Stimulated activated CD8-positive, alpha-beta memory T cell treated with anti-CD3 and anti-CD28 coated beads, Interleukin-4, amount 100 ng/mL, for 1 hour (primary cell): ENCODE measurements around the gene APOL4.
A peak's percentile ranks its signal among the peaks of the same experiment; 100 is the strongest.
"Not testable (repeated sequence)": the region's sequence is repeated elsewhere in the genome, so short reads cannot be mapped to it uniquely, and the experiment has no call there.

Experiments
- DNase-seq, 2 donors: peaks; one replicate each; pipeline ENCODE4 v3.0.0-alpha.2; 2020; ENCODE audit warnings: low read depth in 2 of 2, low spot score in 1 of 2

The APOL4 gene, protein sequence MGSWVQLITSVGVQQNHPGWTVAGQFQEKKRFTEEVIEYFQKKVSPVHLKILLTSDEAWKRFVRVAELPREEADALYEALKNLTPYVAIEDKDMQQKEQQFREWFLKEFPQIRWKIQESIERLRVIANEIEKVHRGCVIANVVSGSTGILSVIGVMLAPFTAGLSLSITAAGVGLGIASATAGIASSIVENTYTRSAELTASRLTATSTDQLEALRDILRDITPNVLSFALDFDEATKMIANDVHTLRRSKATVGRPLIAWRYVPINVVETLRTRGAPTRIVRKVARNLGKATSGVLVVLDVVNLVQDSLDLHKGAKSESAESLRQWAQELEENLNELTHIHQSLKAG

DNA sequence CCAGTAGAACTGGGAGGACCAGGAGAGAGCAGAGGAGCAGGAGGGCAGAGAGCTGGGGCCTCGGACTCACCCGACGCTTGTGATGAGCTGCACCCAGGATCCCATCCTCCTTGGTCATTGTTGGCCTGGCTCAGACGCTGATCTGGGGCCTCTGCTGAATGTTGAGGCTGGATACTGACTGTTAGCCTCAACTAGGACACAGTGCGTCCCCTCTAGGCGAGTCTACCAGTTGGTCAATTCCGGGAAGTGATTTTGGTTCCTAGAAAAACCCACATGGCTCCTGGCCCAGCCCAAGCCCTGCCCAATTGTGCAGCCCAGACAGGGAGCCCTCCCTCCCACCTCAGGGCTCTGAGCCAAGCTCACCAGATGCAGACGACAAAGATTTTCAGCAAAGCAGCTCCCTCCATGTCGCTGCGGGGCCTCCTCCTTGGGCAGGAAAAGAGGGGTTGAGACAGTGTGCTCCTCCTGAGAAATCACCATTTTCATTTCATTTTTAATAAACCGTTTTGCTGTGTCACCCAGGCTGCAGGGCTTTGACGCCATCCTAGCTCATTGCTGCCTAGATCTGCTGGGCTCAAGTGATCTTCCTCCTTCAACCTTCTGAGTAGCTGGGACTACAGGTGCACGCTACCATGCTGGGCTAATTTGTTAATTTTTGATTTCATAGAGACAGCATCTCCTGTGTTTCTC is at the start of gene APOL4:
APOL4 (minus strand) TSS at position 180 of the 690 bp plus-strand sequence; CDS start at position 105, 75 bp downstream.
- DNase-seq: no peak

DNA sequence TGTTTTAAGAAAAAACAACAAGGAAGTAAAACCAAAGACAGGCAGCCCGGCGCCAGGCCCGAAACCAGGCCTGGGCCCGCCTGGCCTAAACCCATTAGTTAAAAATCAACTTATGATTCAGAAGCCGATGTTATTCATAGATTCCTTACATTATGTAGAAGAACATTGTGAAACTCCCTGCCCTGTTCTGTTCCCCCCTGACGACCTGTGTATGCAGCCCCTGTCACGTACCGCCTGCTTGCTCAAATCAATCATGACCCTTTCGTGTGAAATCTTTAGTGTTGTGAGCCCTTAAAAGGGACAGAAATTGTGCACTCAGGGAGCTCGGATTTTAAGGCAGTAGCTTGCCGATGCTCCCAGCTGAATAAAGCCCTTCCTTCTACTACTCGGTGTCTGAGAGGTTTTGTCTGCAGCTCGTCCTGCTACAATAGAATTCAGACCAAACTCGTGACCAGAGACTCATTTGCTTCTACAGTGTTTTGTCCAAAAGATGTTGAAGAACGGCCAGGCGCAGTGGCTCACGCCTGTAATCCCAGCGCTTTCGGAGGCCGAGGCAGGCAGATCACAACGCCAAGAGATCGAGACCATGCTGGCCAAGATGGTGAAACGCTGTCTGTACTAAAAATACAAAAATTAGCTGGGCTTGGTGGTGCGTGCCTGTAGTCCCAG is 48.8 kb upstream of the APOL4 start:
- DNase-seq: not testable (repeated sequence)

DNA sequence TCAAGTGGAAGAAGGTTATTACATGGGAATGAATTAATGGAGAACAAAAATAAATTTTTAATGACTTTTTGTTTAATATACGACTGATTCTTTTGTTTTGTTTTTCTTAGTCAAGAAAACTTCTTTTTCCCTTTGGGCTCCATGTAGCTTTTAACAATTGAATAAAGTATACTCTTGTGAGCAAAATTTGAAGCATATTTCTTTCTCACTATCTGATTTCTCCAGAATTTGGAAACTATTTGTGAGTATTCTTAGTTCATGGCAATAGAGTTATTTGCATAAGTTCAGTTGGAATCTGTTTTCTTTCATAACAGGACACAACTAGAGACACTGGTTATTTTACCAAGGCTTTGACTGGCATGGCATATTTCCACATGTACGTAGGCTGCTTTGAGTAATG is 47.6 kb upstream of the APOL4 start:
- no peak for DNase-seq

DNA sequence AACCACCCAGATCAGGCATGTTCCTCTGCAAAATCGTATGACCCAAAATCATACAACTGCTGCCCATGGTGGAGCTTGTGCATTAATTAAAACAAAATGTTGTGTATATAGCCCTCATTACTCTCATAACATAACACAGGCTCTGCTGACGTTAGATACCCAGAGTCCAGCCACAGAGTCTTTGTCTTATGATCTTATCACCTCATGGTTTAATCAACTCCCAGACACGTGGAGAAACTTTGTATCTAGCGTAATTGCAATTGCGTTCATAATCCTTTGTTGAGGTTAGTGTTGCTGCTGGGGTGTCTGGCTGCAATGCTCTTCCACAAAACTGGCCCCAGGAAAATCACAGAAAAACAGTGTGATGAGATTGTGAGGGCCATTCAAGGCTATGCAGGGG is 46.3 kb upstream of the APOL4 start:
- no peak for DNase-seq

DNA sequence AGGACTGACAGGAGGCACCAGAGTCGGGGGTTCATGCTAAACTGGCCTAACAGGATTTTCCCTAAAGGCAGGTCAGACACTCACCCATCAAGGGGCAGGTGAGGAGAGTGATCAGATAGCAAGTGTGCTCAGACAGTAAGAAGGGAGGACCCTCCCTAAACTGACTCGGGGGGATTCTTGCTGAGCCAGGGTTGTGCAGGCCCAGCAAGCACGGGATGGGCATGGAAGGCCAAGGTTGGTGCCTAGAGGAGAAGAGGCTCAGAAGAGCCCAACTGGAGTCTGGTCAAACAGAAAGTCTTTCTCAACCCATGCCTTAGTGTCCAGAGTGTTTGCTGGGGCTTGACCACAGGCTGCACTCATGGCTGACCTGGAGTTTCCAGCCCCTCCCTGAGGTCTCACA is 45.1 kb upstream of the APOL4 start:
- no peak for DNase-seq

DNA sequence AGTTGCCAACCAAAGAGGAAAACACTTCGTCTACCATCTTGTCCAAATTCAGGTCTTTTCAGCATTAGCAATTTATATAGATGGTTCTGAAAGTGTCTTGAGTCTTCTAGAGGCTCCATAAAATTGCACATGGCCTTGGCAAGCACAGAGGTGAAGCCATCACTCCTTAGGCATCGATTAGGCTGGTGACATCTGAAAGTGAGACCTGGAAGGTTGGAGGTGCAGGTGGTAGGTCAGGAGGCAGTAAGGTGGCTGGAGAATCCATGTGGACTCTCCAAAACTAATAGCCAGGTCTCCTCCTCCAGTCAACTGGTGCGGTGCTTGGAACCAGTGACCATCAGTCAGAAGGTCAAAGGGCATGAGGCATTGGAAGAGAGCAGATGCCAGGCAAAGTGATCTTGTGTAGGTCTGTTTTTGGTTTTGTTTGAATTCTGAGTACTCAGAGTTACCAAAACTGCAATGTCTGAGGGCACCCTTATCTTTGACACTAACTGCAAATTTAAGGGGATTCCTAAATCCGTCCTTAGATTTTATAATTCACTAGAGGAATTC is 44.3 kb upstream of the APOL4 start:
- no peak for DNase-seq

DNA sequence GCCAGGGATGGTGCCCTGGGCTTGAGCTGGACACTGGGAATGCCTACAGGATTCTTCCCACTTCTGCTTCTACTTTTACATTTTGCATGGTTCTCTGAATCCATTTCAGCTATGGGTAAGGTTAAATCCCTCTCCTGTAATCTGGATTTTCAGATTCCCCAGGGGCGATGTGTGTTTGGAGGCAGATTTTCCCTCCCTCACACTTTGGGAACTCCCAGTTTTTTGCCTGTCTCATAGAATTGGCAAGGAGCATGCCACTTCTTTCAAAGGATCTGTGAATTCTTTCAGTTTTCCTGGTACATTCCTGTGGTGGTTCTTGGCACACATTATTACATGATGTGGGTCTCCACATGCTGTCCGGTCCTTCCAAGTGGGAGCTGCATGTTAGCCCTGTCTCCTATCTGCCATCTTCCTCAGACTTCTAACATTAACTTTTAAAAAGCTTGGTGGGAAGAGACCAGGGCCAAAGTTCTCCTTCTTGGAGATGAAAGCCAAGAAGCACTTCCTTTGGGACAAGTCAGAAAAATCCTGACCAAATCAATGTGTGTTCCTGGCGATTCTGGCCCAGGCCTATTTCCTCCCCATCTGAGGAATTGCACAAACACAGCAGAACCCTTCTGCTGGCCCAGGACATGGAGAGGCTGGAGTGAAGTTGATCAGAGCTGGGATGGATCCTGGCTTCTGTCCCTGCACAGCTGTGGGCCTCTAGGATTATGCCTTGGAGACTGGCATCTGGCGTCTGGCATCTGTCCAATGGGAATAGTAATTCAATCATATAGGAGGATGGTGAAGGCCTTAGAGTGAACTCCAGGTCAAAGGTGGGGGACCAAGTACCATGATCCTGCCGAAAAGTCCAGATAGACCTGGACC is 43.1 kb upstream of the APOL4 start:
- no peak for DNase-seq

DNA sequence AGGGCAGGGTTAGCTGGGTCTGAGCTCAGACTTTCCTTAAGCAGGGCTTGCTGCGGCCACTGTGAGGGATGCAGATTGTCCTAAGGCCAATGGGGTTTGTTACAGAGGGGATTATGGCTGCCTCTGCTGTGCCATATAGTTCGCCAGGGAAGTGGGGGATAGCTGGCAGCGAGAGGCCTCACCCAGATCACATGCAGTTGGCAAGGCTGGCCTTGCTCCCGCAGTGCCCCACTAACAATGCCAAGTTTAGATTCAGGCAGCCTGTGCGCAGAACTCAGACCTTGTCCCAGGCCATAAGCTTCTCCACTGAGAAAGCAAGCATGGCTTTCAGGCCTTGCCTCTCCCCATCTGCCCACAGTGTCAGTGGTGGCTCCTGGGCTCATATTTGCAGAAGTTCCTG is 42.4 kb upstream of the APOL4 start:
- no peak for DNase-seq

DNA sequence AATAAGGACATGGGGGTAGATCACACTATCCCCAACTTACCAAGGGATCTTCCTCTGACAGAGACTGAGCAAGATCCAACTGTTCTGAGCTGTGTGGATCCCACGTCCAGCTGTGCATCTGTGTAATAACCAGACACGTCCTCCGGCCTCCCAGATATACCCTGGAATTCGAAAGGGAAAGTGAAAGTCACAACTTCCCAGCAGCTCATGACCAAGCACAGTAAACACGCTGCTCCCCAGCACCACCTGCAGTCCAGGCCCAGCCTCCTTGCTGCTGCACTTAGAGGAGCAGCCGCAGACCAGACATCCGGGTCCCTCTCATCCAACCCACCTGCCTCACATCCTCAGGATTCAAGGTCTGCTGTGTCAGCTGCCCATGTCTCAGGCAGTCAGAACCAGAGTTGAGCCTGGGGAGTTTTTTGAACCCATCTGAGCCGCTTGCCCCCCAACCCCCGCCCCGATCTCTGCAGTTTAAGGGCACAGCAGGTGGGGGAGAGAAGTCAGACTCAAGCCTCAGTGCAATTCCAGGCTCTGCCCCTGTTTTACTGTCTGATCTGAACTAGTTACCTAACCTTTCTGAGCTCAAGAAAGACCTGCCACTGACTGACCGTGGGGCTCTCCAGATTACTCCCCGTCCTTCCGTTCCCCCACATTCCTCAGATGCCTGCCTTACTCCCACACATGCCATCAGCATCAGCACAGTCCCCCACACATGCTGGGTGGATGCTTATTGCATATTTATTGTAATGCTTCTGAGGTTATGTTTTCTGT is 38.0 kb upstream of the APOL4 start, which contains the start of gene APOL2:
APOL2 (minus strand) TSS at position 127 of the 771 bp plus-strand sequence. CDS start 6,365 bp downstream, outside the sequence.
- DNase-seq: peak; percentile 58 to 71

DNA sequence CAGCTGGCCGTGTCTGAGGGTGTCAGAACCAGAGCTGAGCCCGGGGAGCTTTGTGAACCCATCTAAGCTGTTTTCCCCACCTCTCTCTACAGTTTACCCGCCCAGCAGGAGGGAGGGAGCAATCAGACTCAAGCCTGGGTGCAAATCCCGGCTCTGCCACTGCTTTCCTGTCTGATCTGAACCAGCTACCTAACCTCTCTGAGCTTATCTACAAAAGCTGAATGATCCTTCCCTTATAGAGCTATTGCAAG is 37.5 kb upstream of the APOL4 start:
- DNase-seq: no peak

DNA sequence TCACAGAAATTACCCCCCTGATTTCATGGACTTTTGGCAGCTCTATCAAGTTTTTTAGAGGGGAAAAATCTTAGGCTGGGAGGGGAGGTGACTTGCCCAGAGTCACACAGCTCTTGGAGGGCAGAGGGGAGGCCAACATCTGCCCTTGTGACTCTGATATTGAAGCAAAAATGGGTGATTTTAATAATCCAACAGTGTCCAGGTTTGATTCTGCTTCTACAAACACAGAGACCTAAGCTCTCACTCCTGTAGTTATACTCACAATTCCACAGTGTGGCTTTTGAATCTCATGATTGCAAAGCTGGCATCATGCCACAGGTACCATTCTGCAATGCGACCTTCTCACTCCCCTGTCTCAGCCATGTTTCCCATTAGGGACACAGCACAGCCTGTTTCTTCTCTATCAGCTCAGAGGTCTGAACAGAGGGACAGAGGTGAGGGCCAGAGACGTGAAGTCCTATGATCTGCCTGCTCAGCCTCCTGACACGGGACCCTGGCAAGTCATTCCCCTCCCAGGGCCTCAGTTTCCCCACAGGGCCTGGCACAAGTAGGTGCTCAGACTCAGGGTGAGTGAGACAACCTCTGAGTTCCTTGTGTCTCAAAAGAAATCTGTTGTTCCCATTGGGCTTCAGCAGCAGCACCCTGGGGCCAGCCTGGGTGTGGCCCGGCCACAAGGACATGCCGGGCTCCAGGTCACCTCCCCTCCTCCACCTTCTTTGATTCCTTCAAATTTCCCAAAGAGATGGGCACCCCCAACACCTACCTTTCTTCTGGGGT is 37.0 kb upstream of the APOL4 start:
- no peak for DNase-seq

DNA sequence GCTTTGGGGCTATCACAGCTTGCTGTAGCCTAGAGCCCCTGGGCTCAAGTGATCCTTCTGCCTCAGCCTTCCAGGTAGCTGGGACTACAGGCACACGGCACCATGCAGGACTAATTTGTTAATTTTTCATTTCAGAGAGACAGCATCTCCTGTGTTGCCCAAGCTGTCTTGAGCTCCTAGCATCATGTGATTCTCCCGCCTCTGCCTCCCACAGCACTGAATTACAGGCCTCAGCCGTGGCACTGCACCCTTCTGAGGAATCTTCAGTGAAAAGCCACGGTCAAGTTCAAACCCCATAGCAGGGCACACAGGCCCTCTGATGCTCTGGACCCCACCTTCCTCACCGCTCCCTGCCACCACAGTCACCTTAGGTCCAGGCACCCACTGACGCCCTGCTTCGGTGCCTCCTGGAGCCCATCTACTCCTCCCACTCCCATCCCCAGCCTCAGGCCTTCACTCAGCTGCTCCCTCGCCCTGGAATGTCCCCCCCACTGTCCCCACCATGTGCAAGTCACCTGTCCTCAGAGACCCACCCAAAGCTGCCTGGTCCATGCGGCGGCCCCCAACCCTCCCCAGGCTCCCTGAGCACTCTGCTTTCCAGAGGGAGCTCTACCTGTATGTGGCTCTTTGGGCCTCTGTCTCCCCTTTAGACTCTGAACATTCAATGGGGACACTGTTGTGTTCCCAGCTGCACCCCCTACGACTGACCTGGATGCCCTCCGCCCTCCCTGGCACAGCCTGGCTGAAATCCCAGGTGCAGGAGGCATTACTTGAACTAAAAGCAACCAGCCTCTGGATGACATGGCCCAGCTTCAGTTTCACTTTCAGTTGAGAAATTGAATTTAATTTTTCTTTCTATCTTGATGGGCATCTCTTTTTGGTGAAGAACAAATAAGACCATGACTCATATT is 36.1 kb upstream of the APOL4 start:
- no peak for DNase-seq

DNA sequence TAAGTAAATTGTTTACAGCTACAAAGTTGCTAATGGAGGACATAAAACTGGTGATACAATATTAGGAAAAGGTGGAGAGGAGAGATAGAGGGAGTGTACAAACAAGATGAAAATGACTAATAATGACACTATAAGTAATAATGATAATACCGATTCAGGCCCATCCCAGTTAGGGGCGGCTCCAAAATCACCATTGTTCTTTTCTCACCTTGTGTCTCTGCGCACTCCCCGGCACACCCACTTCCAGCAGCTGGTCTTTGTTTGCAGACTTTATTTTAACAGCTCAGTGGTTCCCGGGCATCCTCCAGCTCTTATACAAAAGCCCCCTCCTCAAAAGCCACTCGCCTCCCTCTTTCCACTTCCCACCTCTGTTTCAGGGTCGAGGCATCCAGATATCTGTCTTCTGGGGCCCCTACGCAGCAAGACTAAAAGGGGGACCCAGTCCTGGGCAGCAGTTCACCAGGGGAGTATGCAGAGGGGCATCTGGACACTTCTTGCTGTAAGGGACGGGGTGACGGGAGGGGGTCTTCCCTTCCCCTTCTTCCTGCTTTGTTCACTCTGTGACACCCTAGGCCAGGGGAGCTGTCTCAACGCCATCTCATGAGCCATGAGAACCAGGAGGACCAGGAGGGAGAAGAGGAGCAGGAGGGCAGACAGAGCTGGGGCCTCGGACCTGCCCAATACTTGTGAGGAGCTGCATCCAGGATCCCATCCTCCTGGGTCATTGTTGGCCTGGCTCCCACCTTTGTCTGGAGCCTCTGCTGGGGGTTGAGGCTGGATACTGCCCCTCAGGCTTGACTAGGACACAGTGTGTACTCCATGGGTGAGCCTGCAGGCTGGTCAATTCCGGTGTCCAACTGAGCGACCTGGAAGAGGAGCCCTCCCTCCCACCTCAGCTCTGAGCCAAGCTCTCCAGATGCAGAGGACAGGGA is 35.0 kb upstream of the APOL4 start:
- DNase-seq: no peak

DNA sequence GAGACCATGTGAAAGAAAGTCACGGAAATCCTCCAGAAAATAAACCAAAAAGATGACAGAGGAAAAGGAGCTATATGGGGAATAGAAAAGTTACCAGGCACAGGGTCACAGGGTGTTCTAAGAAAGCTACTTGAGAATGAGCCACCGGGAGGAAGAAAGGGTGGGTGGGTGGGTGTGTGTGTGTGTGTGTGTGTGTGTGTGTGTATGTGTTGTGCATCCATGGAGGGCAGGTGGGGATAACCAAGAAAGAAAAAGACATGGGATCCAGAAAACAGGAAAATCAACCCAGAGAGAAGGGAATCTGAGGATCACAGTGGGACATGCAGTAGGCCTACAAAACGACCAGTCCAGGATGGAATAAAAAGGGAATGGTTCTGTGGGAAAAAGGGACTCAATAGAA is 34.0 kb upstream of the APOL4 start:
- DNase-seq: no peak

DNA sequence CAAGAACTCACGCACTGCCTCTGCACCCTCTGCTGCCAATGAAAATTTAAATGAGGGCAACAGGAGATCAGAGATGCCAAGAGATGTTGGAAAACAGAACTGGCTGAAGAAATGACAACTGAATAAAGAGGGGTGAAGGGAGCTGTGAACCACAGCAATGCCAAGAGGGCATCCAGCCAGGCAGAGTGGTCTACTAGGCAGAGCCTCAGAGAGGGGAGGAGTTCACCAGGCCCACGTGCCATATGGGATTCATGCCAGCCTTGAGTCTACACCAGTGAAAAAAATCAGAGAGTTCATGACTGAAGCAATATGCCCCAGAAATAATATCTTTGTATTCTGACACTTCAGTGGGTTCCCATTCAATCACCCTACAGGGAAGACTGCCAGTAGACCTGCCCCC is 33.3 kb upstream of the APOL4 start:
- DNase-seq: no peak

DNA sequence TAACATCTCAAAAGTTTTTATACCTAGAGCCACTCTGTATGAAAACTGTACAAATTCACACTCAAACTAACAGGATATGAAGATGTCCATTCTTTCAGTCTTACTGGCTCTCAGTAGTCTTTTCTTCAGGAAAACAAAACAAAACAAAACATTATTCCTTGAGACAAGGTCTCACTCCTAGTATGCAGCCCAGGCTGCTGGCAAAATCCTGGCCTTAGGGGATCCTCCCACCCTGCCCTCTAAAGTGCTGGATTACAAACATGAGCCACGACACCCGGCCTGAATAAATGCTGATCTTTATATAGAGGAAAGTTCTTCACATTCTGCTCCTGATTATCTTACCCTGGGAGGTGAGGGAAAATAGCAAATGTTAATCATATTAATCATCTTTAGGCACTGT is 32.6 kb upstream of the APOL4 start:
- DNase-seq: no peak

DNA sequence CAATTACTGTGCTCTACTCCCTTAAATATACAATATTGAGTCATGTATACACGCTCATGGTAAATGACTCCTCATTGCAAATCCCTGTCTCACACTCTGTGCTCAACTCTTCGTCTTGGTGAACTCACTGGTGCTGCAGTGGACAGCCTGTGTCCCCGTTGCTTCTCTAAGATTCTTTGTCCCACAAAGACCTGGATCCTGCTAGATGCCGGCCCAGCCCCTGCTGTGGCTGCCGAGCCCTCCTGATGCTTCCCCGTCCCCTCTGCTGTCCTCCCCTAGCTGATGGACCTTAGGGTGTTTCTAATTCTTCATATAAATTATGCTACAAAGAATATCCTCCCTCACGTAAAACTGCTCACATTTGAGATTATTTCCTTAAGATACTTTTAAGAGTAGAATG is 32.2 kb upstream of the APOL4 start:
- no peak for DNase-seq
